Midbrain (tissue), 1 donor: ENCODE data around the gene PDLIM4.
A peak's percentile ranks its signal among the peaks of the same experiment; 100 is the strongest.

Source experiments
- DNase-seq: peaks from one replicate; lab custom pipeline; 2025; lab: John Stamatoyannopoulos, UW

Gene PDLIM4

DNA sequence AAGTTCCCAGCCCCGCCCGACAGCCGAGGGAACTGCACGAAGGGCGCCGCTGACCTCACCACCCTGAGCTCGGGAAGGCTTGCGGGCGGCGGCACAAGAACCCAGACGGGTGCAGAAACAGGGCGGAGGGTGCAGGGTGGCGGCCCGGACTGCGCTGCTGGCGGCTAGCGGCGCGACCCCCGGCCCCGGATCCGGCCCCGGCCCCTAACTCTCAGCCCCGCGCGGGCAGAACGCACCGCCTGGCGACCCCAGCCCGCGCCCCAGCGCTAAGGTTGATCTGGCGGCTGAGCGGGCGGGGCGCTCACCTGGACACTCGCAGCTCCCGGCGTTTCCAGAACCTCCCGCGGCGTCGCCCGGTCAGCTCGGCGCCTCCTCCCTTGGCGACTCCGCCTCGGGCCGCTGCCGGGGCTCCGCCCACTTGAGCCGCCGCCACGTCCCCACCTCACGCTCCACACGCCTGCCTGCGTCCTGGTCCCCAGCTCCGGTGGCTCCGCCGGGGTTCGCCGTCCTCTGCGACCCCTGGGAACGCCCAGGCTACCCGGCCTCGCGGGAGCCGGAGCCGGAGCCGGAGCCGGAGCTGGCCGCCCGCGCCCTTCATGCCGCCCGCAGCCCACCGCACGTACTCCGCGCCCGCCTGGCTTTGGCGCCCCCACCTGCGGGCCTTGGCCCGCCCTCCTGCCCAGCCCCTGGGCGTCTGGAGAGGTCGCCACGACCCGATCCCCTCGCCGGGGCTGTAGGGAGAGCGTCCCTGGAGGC, 29.8 kb upstream of the PDLIM4 start, which contains the start of gene P4HA2:
P4HA2 (minus strand) TSS at position 369 of the 756 bp plus-strand sequence. CDS start 9,227 bp downstream, outside the sequence.
- DNase-seq: peak; percentile 64

DNA sequence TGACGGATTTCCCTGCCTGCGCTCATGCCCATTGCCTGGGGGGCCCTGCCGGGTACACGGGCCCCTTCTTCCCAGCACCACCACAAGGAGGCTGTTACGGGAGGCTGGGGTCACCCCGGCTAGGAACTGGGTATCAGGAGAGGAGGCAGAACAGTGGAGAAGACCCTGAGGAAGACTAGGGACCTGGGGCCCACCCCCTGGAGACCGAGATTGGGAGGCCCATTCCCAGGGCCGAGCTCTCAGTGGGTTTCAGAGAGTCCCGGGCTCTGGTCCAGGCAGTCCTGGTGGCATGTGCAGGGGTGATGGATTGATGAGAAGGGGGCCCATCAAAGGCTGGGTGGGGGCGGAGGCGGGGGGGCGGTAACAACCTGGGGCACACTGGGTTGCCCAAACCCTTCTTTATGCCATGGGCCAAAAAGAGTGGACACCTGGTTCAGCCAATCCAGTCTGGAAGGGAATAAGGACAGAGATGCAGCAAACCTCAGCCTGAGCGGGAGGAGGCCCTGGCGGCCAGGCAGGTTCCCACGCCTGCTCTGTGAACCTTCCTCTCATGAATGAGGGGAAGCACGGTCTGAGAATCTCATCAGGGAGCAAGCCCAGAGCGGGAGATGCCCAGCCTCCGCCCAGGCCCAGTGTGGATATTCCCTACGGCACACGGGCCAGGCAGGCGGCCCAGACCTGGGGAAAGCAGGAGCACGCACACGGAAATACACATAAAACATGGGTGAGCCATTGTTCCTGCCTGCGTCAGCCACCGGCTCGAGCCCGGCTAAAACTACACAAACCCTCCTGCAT, 29.1 kb upstream of the PDLIM4 start:
- DNase-seq: no peak

DNA sequence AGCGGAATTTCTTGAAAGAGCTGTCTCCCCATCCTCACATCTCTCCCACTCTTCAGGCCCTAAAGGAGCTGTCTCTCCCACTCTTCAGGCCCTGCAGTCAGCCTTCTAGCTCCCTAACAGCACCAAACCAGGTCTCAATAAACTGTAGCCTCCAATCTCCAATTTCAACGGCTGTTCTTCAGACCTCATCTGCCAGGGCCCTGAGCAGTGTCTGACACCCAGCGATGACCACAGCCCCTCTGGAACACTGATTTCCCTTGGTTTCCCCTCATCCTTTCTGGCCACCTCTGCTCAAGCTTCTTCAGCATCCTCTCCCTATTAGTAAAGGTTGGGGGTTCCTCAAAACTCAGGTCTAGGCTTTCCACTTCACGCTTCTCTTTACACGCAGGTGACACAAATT, 28.3 kb upstream of the PDLIM4 start:
- no peak for DNase-seq

DNA sequence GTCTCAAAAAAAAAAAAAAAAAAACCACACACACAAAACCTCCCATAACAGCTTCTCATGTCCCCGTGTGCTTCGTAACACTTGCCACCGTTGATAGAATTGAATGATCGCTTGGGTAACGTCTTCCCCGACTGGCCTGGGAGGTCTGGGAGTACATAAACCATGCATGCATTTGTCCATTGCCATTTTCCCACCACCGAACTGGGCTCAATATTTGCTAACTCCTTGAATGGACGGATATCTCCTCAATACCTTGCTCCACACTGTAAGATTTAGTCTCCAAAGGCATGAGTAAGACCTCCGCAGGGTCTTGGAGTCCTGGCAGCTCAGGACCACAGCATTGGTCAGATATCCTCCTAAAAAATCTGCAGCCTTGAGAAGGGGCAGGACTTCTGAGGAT, 26.6 kb upstream of the PDLIM4 start:
- DNase-seq: no peak

DNA sequence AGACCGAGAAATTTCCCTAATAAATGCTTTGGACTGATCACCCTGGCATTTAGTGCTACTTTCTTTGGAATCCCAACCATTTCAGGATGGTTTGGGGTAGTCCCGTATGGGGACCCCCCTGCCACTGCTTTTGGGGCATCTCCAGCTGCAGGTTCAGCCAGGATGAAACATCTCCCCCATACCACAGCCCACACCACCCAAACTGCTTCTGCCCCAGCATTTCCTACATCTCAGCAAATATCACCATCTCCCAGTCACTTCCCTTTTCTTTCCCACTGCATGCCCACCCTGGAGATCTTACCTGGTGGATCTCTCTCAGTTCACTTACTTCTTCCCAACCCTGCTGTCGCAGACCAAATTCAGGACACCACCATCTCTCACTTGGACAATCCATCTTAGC, 25.0 kb upstream of the PDLIM4 start:
- DNase-seq: no peak

DNA sequence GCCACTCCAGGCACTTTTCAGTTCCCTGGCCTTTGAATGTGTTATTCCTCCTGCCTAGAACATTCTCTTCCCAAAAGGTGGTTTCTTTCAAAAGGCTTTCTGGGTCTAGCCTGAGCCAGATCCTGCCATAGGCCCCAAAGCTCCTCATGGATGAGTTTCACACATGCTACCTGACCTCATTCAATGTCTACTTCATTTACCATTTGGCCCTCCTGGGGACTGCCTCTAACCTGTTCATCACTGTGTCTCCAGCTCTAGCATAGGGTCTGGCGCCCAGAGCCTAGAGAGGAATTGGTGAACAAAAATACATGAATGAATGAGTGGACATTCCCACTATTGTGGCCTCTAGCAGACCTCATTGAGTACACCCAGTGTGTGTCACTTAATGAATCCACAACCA, 24.4 kb upstream of the PDLIM4 start:
- DNase-seq: no peak

DNA sequence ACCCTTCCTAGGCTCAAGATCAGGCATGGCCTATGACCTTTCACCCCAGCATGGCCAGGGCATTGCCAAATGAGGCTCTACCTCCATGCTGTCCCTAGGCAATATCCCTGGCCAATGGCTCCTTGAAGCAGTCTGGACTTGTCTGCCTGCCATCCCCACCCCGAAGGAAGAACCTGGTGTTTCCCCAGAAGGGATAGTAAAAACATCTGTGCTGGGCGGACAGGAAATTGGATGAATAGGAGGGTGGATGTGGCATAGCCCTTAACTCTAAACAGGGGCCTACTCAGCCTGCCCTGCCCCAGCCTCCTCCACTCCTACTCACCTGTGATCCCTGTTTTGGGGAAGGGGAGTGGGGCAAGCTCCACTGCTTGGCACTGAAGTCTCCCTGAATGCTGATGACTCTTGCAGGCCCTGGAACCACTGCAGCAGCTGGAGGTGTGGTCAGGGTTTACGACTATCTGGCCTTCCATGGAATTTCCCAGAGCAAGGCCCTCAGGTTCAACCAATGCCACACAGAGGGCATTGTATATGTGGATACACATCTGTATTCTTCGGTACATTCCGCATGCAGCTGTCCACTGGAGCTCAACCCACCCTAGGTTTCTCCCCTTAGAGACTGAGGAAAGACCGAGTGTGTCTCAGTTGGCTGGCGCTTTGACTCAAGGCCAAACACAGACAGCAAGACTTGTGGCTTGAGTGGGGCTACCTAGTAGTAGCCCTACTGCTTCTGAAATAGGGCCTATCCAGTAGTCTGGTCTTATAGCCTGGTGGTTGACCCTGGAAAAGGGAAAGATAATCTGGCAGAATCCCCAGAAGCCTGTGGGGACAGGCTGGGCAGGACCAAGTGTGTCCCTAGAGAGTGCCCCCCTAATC, 23.4 kb upstream of the PDLIM4 start:
- DNase-seq: no peak

DNA sequence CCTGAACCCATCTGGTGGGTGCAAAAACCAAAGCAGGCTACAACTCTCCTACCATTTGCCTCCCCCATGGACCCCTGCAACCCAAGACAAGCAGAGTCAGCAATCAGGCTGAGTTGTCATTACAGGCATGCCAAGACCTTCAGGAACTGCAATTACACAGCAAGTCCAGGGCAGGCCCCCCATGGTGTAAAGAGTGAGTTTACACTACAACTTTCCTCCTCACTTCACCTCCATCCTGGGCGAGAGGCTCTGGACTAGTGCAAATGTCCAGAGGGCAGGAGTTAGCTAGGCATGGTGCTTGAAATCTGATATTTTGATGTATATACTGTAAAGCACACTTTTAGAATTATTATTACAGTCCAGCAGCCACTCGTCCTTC, 22.8 kb upstream of the PDLIM4 start:
- DNase-seq: no peak

DNA sequence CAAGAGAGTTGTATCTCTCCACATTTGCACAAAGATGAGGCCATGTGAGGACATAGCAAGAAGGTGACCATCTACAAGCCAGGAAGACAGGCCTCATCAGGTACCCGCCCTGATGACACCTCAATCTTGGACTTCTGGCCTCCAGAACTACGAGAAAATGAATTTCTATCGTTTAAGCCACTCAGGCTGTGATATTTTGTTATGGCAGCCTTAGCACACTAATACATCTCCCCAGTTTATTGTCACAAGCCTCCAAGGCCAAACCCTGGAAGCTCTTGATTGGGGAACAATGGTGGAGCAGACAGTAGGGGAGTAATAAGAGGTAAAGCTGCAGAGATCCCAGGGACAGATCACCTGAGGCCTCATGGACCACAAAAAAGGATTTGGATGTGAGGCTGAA, 22.2 kb upstream of the PDLIM4 start:
- DNase-seq: no peak

DNA sequence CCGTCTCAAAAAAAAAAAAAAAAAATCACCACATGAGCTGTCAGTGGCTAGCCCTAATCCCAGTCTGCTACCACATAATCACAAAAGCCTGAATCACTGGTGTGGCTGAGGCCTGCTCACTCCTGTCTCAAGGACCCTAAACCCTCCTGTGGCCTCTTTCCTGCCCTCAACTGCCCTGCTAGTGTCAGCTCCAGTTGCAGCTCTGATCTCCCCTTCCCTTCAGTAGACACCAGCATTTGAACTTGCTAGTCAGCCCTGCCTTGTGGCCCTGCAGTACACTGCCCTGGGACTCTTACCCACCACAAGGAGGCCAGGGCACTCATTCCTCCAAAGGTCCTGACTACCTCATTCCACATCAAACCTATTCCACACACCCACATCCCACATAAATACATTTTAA, 20.4 kb upstream of the PDLIM4 start:
- DNase-seq: no peak

DNA sequence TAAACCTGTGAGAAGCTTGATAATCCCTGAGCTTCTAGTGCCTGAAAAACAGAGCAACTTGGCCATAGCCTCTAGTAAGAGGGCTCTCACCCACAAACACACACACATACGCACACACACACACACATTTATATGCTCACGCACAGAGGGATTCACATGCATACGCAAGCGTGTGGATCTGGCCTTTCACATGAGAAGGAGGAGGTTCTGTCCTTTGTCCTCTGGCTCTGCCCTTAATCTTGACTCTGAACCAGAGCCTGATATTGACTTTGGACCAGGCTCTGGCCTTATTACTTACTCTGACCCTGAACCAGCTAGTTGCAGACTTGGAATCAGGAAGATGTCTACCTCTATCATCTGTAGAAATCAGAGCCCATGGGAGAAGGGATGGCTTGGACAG, 19.8 kb upstream of the PDLIM4 start:
- no peak for DNase-seq

DNA sequence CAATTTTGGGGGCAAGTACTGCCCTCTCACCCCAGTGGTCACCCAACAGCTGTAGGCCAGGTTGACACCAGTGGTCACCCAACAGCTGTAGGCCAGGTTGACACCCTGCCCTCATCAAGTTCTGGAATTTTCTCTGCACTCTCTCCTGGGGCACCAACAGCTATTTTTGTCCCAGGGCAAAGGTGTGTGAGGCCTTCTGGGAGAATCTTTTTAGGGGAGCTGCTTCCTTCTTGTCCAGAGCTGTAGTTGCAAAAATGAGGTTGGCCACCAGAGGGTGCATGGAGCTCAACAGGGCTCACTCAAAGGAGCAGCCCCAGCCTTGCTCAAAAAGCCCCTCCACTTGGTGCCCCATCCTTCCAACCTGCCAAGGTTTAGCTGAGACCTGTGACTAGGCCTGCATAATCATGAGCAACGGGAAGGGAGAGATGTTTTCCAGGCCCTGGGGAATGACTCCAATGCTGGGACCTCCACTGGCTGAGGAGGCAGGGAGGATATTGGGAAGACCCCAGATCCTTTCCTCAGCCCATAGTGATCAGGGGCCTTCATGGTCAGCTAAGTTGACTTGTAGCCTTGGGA, 19.2 kb upstream of the PDLIM4 start:
- peak; percentile 66 for DNase-seq

DNA sequence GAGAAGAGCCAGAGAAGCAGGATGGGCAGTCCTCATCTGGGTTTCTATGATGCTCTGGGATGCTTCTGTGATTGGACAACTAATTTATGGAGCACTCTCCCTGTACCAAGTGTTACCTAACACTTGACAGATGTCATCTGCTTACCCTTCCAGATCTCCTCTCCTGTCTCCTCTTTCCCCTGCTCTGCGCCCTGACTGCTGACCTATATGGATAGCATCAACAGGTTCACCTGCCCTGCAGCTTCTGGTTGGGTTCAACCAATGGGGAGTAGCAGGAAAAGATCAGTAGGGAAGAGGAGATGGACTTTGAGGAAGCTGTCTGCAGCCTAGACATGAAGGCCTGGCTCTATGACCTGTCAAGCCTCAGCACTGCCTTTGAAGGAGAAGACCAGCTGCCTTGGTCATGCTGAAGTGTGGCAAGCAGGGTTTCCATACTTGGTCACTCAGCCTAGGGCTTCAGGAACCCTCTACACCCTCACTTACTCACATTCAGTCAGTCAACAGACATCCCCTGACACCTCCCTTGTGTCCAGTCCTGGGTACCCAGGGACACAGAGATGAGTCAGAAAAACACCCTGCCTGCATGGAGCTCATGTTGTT, 18.5 kb upstream of the PDLIM4 start:
- DNase-seq: no peak

DNA sequence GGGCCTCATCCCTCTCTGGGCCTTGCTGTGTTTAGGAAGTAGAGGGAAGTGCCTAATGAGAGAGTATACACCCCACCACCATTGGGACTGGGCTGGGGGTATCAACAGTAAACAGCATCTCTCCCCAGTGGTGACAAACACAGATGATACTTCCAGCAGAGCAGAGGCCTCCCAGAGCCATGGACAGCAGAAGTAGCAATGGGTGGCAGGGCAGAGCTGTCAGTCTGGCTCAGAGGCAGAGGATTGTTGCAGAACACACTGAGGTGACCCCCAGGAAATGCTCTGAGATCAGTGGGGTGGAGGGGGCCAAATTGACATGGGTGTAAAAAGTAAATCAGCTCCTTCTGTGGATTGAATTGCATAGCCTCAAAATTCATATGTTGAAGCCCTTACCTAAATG, 17.7 kb upstream of the PDLIM4 start:
- DNase-seq: no peak

DNA sequence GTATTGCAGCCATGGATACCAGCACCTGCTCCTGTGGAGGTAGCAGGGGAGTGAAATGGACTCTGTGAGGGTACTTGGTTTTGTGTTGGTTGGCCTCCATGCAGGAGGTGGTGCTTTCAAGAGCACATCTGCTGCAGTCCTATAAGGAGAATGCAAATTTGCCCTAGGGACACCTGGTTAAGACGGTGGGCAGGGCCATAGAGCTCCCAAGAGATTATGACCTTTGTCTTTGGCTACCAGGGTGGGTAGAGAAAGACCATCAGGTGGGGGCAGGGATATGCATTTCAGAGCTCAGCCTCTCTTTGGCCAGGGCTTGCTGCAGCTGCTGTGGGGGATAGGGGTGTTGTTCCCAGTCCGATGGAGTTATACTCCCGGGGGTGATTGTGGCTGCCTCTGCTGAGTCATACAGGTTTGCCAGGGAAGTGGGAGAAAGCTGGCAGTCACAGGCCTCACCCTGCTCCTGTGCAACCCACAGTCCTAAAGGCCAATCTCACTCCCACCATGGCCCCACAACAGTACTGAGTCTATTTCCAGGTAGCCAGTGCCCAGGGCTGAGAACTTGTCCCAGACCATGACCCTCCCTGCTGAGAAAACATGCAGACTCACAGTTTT, 14.0 kb upstream of the PDLIM4 start:
- no peak for DNase-seq

DNA sequence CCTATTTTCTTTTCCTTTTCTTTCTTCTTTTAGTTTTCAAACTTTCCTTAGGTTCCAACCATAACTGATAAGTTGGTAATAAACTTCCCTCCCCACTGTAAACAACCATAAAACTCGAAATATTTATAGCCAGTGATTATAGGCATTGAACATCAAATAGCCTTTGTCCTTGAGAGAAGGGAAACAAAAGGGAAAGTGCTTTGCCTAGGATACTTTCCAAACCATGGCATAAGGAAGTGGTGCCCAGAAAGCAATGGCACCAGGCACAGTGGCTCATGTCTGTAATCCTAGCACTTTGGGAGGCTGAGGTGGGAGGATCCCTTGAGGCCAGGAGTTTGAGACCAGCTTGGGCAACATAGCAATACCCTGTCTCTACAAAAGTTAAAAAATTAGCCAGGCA, 11.9 kb upstream of the PDLIM4 start:
- no peak for DNase-seq

DNA sequence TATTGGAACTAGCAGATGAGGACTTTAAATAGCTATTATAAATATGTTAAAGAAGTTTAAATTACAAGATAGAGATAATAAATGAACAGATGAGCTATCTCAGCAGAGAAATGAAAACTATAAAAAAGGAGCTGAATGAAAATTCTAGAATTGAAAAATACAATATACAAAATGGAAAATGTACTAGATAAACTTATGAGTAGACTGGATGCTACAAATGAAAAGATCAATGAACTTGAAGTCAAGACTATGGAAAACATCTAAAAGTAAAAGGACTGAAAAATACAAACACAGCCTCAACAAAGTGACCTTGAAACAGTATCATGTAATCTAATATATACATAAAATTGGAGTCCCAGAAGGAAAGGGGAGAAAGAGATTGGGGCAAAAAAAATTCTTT, 10.7 kb upstream of the PDLIM4 start:
- DNase-seq: no peak

DNA sequence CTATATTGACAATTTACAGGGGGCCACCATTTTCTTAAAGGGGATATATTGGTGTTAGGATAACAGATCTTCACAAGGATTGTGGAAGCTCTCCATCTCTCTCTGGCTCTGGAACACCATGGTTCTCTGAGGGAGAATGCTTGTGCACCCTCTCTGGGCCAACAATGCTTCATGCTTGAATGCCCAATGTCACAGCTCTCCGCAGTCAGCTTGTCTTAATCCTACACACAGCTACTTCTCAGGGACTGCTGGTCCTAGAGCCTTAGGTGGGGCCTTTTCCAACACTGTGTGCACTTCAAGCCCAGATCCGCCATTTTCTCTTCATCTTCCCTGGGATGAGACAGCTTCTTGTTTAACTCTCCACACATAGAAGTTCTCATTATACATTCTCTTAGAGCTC, 6.9 kb upstream of the PDLIM4 start:
- no peak for DNase-seq

DNA sequence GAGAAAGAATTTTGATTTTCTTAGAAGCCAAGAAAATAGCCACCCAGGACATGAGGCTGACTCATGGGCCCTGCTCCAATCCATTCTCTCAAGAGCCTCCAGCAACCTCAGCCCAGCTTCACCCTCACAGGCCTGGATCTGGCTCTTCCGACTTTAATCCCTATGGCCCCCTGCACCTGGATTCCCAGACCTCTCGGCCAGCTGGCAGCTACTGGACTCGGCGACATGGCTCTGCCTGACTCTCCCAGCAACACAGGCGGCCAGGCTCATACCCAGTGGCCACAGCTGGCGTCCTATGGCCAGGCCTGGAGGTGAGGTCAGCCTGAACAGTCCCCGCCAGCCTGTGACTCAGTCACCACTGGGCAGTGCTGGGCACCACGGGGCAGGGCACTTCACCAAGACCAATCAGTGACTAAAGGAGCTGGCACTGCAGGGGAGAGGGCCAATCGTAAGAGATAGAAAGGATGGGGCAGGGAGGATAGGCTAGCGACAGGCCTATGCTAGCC, 6.2 kb upstream of the PDLIM4 start:
- DNase-seq: peak; percentile 36

DNA sequence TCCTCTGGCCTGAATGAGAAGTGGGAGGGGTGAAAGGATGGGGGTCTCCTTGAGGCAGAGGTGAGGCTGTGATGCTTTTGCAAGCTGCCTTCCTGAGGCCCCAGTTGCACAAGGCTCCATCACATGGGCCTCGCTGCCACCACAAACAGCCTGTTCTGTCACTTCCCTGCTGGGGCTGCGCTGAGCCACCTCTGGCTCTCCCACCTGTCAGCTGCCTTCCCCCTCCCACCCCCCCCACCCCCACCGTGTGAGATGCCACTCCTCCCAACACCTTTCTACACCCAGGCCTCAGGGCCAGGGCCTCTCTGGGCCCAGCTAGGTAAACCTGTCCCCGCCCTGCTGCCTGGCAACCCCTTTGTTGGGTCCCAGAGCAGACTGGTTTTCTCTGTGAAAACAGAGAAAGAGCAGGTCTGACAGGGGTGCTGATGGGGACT, 4.5 kb upstream of the PDLIM4 start:
- no peak for DNase-seq
